Fibroblast of the aortic adventitia (primary cell): ENCODE data around the gene TMEM126A. TPM values are rescaled to one million over a fixed set of nuclear protein-coding genes. Genes with fewer than 3 reads are reported as not detected.
A peak's percentile ranks its signal among the peaks of the same experiment; 100 is the strongest.

Experiments used
- DNase-seq: peaks from one replicate; pipeline ENCODE4 v3.0.0-alpha.2; 2010; ENCODE audit warnings: low read depth
- H3K4me3 ChIP-seq: 2 replicates; pipeline ENCODE4 v1.5.1; 2011; ENCODE audit warnings: low read depth, mild to moderate bottlenecking, control low read depth, low read length, moderate library complexity
- total RNA-seq: library from RNA; depleted of rRNA; stranded (reverse); fragments of >200 nt; gene quantifications from 2 replicates; pipeline ENCODE4 v1.2.3, GENCODE V29; 2012; ENCODE audit warnings: low replicate concordance
- TF ChIP-seq, protein P1 (sequence below): IDR thresholded peaks from 2 replicates; pipeline ENCODE4 v1.5.1; 2011; ENCODE audit warnings: mild to moderate bottlenecking, low read length, control low read depth, inconsistent platforms; ENCODE audit not compliant: insufficient read depth

Gene TMEM126A
- total RNA-seq, 1 donor = 61.5 TPM

DNA sequence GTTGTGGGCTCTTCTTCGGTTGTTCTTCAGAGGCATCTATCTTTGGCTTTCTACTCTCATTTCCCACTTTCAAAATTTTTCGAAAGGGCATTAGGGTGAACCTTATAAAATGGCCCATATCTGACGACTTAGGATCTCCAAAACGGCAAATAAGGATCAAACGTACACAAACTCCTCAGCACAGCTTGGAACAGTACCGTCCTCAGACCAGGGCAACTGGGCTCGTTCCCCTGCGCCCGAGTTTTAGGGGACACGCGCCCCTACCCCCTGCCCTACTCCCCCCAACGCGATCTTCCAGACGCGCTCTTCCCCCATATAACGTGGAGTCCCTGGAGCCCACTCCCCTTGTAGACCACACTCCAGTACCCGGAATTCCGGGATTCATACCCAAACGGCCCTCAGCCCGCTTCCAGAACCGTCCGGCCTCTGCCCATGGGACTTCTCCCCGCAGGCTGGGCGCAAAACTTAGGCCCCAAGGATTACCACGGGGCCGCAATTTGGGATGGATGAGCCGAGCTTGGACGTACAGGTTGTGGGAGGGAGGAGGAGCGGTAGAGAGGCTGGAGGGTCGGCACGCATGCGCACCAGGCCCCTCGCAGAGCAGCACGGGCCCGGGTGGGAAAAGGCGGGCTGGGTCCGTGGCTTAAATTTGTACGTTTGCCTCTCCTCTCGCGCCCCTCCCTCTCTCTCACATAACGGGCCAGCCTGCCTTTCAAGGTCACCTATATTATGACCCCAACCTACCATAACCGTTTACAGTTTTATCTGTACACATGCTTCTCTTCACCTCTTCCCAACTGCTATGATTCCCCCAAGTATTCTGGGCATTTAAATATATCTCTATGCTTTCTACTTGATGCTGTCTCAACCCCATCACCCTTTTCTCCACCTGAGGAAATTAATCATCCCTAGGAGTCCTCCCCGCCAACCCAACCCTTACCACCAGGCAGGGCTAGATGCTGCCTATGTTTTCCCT, 34.9 kb downstream of the TMEM126A start:
- peak; percentile 60 for DNase-seq
- TF ChIP-seq, protein P1, sequence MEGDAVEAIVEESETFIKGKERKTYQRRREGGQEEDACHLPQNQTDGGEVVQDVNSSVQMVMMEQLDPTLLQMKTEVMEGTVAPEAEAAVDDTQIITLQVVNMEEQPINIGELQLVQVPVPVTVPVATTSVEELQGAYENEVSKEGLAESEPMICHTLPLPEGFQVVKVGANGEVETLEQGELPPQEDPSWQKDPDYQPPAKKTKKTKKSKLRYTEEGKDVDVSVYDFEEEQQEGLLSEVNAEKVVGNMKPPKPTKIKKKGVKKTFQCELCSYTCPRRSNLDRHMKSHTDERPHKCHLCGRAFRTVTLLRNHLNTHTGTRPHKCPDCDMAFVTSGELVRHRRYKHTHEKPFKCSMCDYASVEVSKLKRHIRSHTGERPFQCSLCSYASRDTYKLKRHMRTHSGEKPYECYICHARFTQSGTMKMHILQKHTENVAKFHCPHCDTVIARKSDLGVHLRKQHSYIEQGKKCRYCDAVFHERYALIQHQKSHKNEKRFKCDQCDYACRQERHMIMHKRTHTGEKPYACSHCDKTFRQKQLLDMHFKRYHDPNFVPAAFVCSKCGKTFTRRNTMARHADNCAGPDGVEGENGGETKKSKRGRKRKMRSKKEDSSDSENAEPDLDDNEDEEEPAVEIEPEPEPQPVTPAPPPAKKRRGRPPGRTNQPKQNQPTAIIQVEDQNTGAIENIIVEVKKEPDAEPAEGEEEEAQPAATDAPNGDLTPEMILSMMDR = no peak
- peak overlapping the region; percentile 71 for H3K4me3 ChIP-seq

DNA sequence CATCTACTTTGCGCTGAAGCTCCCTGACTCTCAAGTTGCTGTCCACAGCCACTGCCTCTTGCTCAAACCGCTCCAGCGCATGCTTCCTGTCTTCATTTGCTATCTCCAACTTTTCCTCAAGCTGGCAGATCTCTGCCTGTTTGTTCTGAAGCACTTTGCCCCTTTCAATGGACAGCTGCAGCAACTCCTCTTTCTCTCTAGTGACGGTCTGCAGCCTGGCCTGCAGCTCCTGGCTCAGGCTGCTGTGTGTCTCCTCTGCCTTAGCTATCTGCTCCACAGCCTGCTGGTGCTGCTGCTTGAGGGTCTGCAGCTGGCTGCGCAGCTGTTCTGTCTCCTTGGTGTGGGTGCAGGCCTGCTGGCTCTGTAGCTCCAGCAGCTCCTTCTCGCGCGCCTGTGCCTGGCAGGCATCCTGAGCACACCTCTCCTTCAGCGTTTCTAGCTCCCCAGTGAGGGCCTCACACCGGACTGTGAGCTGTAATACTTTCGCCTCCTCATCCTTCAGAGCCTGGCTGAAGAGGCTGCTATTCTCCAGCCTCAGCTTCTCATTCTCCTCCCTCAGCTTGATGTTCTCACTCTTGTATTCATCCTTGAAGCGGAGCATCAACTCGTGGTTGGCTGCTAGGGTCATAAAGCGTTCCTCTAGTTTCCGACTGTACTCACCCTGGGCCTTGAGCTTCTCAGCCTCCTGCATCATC, 37.5 kb downstream of the TMEM126A start:
- H3K4me3 ChIP-seq = peak overlapping the region; percentile 78
- TF ChIP-seq, protein P1 = no peak

DNA sequence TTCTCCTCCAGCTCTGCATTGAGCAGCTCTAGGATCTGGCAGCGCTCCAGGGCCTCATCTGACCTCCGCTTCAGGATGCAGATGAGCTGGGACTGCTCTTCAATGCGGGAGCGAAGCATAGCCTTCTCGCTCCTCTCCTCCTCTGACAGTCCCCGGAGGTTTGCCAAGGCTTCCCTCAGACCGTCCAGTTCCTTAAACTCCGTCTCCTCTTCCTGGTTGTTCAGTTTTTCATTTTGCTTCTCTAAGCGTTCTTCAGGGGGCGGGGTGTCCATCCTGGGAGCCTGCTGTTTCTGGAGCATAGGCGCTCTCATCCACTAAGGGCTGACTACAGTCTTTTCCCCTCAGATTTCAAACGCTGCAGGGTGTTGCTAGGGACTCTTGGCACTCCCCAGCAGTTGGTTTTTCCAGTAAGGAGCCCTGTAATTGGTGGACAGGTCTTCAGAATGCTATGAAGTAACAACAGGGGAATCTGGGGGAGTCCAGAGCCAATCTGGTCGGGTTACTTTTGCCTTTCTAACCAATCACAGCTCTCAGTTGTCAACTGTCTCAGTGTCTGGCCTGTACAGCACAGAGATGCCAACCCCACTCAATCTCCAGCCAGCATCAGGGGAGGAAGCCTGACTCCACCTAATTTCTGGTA, 38.2 kb downstream of the TMEM126A start, which contains the start of gene CCDC89:
CCDC89 (minus strand) TSS at position 376 of the 640 bp plus-strand sequence; CDS start at position 311, 65 bp downstream.
- peak; percentile 99 for DNase-seq
- peak within 1 kb of the TSS; percentile 78 for H3K4me3 ChIP-seq
- TF ChIP-seq, protein P1 = no peak

More for the DNA sequence above, 37.5 kb downstream of the TMEM126A start:
- peak; percentile 33 for DNase-seq

DNA sequence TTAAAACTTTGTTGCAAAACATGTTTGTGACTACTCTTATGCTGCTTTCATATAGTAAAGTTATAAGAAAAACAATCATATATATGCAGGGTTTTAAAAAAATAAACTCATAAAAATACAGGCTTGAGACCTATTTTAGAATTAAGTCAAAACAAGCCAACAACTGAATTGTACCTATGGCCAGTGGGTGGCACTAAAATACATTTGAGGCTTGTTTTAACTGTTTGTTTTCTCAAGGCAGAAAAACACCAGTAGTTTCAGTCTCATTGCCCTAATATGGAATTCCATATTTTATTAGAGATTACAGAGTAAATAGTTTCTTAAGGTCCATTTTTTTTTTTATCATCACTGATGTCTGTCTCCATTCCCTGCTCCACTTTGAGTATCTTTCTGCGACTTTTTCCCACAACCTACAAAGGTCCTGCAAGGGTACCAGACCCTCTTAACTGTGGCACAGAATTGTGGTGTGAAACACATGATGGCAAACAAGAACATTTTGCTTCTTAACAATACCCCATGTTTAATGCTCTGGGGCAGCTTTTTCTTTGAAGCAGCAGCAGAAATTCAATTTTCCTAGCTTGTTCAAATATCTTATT, 46.7 kb downstream of the TMEM126A start:
- TF ChIP-seq, protein P1 = peak; percentile 60
- no peak overlapping the region for H3K4me3 ChIP-seq
- DNase-seq = peak; percentile 70

DNA sequence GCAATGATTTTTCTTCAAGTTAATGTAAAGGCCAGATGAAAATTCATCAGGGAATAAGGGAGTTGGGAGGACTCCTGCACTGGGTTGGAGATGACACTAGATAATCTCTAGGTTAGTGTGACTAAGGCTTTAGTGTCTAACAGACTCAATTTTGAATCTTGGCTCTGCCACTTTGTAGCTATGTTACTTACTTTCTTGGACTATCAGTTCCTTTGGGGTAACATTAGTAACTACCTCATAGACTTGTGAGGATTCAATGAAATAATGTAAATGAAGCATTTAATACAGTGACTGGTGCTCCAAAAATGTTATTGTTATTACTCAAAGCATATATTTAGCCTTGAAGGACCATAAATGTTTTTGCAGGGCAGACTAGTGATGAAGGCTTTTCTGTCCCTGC, 47.8 kb downstream of the TMEM126A start:
- H3K4me3 ChIP-seq = no peak overlapping the region
- TF ChIP-seq, protein P1 = no peak
- no peak for DNase-seq

DNA sequence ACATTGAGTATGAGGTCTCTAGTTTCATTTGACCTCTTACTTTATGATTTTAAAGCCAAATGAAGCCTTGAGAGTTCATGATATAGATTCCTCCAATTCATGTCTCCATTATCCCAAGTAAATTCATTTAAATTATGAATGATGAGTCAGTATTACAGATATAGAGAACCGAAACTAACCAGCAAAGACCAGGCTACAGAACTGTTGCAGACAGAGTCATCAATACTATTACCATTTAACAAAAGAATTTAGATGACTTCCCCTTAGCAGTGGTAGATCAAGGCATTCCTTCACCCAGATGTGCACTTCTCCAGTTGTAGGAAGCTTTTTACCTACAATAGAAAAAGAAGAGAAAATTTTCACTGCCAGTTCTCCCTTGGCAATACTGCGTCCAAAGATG, 50.0 kb downstream of the TMEM126A start:
- H3K4me3 ChIP-seq = no peak overlapping the region
- TF ChIP-seq, protein P1 = no peak
- no peak for DNase-seq
